Progenitor cell of endocrine pancreas (in vitro differentiated cells): Measurements from ENCODE around the gene COL27A1. TPM values are rescaled to one million over a fixed set of nuclear protein-coding genes. Genes with fewer than 3 reads are reported as not detected.

Source experiments
- DNase-seq: peaks from one replicate; pipeline ENCODE4 v3.0.0; 2021; ENCODE audit warnings: low spot score; ENCODE audit not compliant: unreplicated experiment
- H3K27ac Mint-ChIP-seq: 2 replicates; pipeline ENCODE4 v1.8.0; 2021; ENCODE audit warnings: mild to moderate bottlenecking, moderate library complexity, mixed read lengths
- H3K27me3 Mint-ChIP-seq: 2 replicates; pipeline ENCODE4 v1.8.0; 2021; ENCODE audit warnings: mixed read lengths
- H3K36me3 Mint-ChIP-seq: 2 replicates; pipeline ENCODE4 v1.8.0; 2022; ENCODE audit warnings: mixed read lengths; ENCODE audit not compliant: insufficient read depth
- H3K4me1 Mint-ChIP-seq: 2 replicates; pipeline ENCODE4 v1.8.0; 2021; ENCODE audit warnings: low read depth, mixed read lengths
- H3K4me3 Mint-ChIP-seq: 2 replicates; pipeline ENCODE4 v1.8.0; 2021; ENCODE audit warnings: low read depth, mild to moderate bottlenecking, moderate library complexity, mixed read lengths
- H3K9me3 Mint-ChIP-seq: 2 replicates; pipeline ENCODE4 v1.8.0; 2021; ENCODE audit warnings: low read depth, mixed read lengths
- CTCF ChIP-seq: fragments of 200-600 bp; sonication (generic); IDR thresholded peaks from one replicate; pipeline ENCODE4 v1.5.0; 2021; ENCODE audit warnings: antibody characterized with exemption, mild to moderate bottlenecking; ENCODE audit not compliant: unreplicated experiment
- microRNA-seq: library from miRNA; unstranded; fragments of <30 nt; microRNA quantifications from one replicate; pipeline ENCODE4 v1.1.0, GENCODE V29; 2020; ENCODE audit warnings: borderline number of aligned reads; ENCODE audit not compliant: unreplicated experiment
- total RNA-seq: library from RNA; stranded (reverse); gene quantifications from 2 replicates; pipeline ENCODE4 v1.2.1, GENCODE V29; 2021

The COL27A1 gene
- total RNA-seq, 1 donor from 2014 or later, result 178 TPM

- no peak for DNase-seq
- Mint-ChIP-seq H3K27me3 (no peaks in the 10 kb centered on the region), H3K9me3 (no peaks in the 10 kb centered on the region), H3K4me3 (no peak overlapping the region), H3K27ac (no peak overlapping the region), H3K4me1 (no peaks in the 10 kb centered on the region), H3K36me3 (peaks cover 24% of the 10 kb centered on the region)
- TF ChIP-seq CTCF, result no peak
Observed at GRCh38 chr9:114361542-114361941, 206.2 kb downstream of the COL27A1 start.

Small RNAs within 50 kb of the gene (microRNA-seq; reads per million reads assigned to microRNA genes)
- gene MIR455, result 8,048 reads per million, percentile 92 among the genes with 10 or more reads in this experiment

Other genes starting within 250 kb of the COL27A1 start
- 678 and 717 TPM in 2 replicates for gene AMBP, start 77.2 kb upstream of the COL27A1 start, total RNA-seq
- 166 and 176 TPM in 2 replicates for gene KIF12, start 56.2 kb upstream of the COL27A1 start, total RNA-seq
- gene ORM1, start 167.6 kb downstream of the COL27A1 start, total RNA-seq, result 9.3 and 10.8 TPM in 2 replicates
- gene ORM2, start 174.3 kb downstream of the COL27A1 start, total RNA-seq, result 3.2 and 5.4 TPM in 2 replicates
- 19.3 and 24.6 TPM in 2 replicates for gene AKNA, start 232.4 kb downstream of the COL27A1 start, total RNA-seq